Keratinocyte (primary cell): Measurements from ENCODE around the gene CPS1. TPM values are rescaled to one million over a fixed set of nuclear protein-coding genes. Genes with fewer than 3 reads are reported as not detected.

Source experiments
- DNase-seq: peaks from one replicate; pipeline ENCODE4 v3.0.0-alpha.2; 2011; ENCODE audit warnings: low read depth, missing footprints, low spot score
- FAIRE-seq: peaks from 2 replicates; lab custom pipeline; 2011; peaks lifted over from hg19 to GRCh38; lab: Jason Lieb, UNC
- H2AFZ ChIP-seq: 2 replicates; pipeline ENCODE4 v1.6.0; 2012; ENCODE audit warnings: low read length, control low read depth, inconsistent platforms; ENCODE audit not compliant: control insufficient read depth
- H3K27ac ChIP-seq: 2 replicates; pipeline ENCODE4 v1.5.1; 2011; ENCODE audit warnings: low read length; ENCODE audit not compliant: control insufficient read depth, insufficient read depth
- H3K27me3 ChIP-seq: 3 replicates; pipeline ENCODE4 v1.6.0; 2011; ENCODE audit warnings: low read length; ENCODE audit not compliant: control insufficient read depth, insufficient read depth; ENCODE audit errors: extremely low read depth
- H3K36me3 ChIP-seq, 2 experiments: 2 replicates in 1 of 2; 3 replicates in 1 of 2; pipeline ENCODE4 v1.5.1; 2011; ENCODE audit warnings: low read length in 2 of 2, mild to moderate bottlenecking in 1 of 2; ENCODE audit not compliant: control insufficient read depth in 2 of 2, insufficient read depth in 2 of 2; ENCODE audit errors: extremely low read depth in 1 of 2
- H3K4me1 ChIP-seq: 3 replicates; pipeline ENCODE4 v1.5.1; 2011; ENCODE audit warnings: low read length; ENCODE audit not compliant: control insufficient read depth, insufficient read depth; ENCODE audit errors: extremely low read depth
- H3K4me2 ChIP-seq: 3 replicates; pipeline ENCODE4 v1.6.0; 2011; ENCODE audit warnings: low read depth, low read length; ENCODE audit not compliant: control insufficient read depth, insufficient read depth; ENCODE audit errors: extremely low read depth
- H3K4me3 ChIP-seq, 3 experiments: fragments of 200-600 bp in 1 of 3; sonication (generic) in 1 of 3; 2 replicates in 2 of 3; 3 replicates in 1 of 3; pipeline ENCODE4 v1.5.1; 2011 to 2016; ENCODE audit warnings: low read length in 3 of 3, mild to moderate bottlenecking in 3 of 3, control low read depth in 2 of 3, inconsistent platforms in 1 of 3, low read depth in 1 of 3, mixed read lengths in 1 of 3, mixed run types in 1 of 3, moderate library complexity in 1 of 3; ENCODE audit not compliant: control insufficient read depth in 2 of 3, insufficient read depth in 2 of 3; ENCODE audit errors: extremely low read depth in 1 of 3
- H3K79me2 ChIP-seq: 2 replicates; pipeline ENCODE4 v1.6.0; 2012; ENCODE audit warnings: low read length; ENCODE audit not compliant: control insufficient read depth, insufficient read depth
- H3K9ac ChIP-seq: 3 replicates; pipeline ENCODE4 v1.6.0; 2011; ENCODE audit warnings: low read length; ENCODE audit not compliant: control insufficient read depth, insufficient read depth; ENCODE audit errors: extremely low read depth
- H3K9me1 ChIP-seq: 3 replicates; pipeline ENCODE4 v1.6.0; 2011; ENCODE audit warnings: low read length; ENCODE audit not compliant: control insufficient read depth, insufficient read depth; ENCODE audit errors: extremely low read depth
- H3K9me3 ChIP-seq: 2 replicates; pipeline ENCODE4 v1.5.1; 2012; ENCODE audit warnings: low read depth, low read length; ENCODE audit not compliant: control insufficient read depth
- H4K20me1 ChIP-seq: 3 replicates; pipeline ENCODE4 v1.6.0; 2011; ENCODE audit warnings: low read length; ENCODE audit not compliant: control insufficient read depth, insufficient read depth; ENCODE audit errors: extremely low read depth
- CTCF ChIP-seq, 3 experiments: IDR thresholded peaks in 1 of 3; conservative IDR thresholded peaks in 1 of 3; optimal IDR thresholded peaks in 1 of 3; 2 replicates in 2 of 3; 3 replicates in 1 of 3; pipeline versions ENCODE3 to v1.5.1; 2011; ENCODE audit warnings: low read length in 3 of 3, mild to moderate bottlenecking in 3 of 3, moderate library complexity in 2 of 3, control low read depth in 1 of 3, inconsistent platforms in 1 of 3; ENCODE audit not compliant: insufficient read depth in 2 of 3; ENCODE audit errors: extremely low read depth in 1 of 3
- EZH2 ChIP-seq: IDR thresholded peaks from one replicate; pipeline ENCODE4 v1.6.1; 2012; ENCODE audit warnings: inconsistent platforms, mild to moderate bottlenecking, low read length, moderate library complexity
- dilution Hi-C: fragments of 300-500 bp; cut with MboI; formaldehyde crosslinking; loops from one replicate; pipeline ENCODE4 v1.7.0; 2020; ENCODE audit warnings: low sequenced_read_pairs; ENCODE audit not compliant: extremely low pct_ligation_motif_present
- polyA plus RNA-seq, 5 experiments: library from polyadenylated mRNA; depleted of rRNA in 3 of 5; stranded (reverse) in 3 of 5; stranded (forward) in 1 of 5; unstranded in 1 of 5; fragments of >200 nt; gene quantifications; 1 replicate in 1 of 5; 2 replicates in 3 of 5; 3 replicates in 1 of 5; pipeline versions ENCODE4 v1.2.1 to v1.2.3, GENCODE V29; 2011 to 2012; ENCODE audit warnings: missing spikeins in 2 of 5, low read depth in 1 of 5, low replicate concordance in 1 of 5

CPS1 gene
- polyA plus RNA-seq, 1 donor (not counting 4 experiments of a cell fraction or from before 2014, with no cell fraction given) = 33.0 TPM

GRCh38 chr2:210681491-210681890 lies 125.1 kb downstream of the CPS1 start:
- no peaks in the 10 kb centered on the region for H3K9me3 ChIP-seq
- no peaks in the 10 kb centered on the region for H3K27me3 ChIP-seq
- no peak overlapping the region for H2AFZ ChIP-seq
- DNase-seq (no peak), FAIRE-seq (no peak)
- TF ChIP-seq EZH2 (no peak), CTCF (optimal IDR thresholded peaks at IDR 0.05 in 1 of 3, IDR thresholded peaks at IDR 0.05 in 1 of 3, conservative IDR thresholded peaks at IDR 0.05 in 1 of 3; ENCODE audit: extremely low read depth in 1 of 3, insufficient read depth in 2 of 3, low read length in 3 of 3) (no peak)
- H3K27ac ChIP-seq = no peak overlapping the region
- dilution Hi-C loops = no loop called here
- no peaks in the 10 kb centered on the region for H3K79me2 ChIP-seq
- H3K4me1 ChIP-seq = no peaks in the 10 kb centered on the region
- no peaks in the 10 kb centered on the region for H3K9me1 ChIP-seq
- no peaks in the 10 kb centered on the region for H4K20me1 ChIP-seq
- H3K4me2 ChIP-seq = no peak overlapping the region
- H3K4me3 ChIP-seq = no peak overlapping the region
- no peaks in the 10 kb centered on the region for H3K36me3 ChIP-seq
- H3K9ac ChIP-seq = no peak overlapping the region

DNA sequence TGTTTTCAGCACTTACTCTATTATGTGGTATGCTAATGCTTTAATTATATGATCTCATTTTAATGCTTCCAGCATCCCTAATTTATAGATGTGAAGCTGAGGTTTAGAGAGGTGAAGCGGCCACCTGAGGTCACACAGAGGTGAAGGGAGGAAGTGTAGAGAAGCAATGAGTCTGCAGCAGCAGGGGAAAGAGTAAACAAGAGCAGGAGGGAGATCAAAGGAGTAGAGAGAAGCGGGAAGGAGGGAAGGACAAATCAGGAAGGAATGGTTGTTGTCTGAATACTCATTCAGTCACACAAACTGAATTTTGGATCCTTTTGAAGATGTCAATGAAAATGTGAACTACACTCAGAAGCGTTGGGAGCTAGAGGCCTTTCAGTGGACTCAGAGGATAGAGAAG lies 130.0 kb downstream of the CPS1 start:
- Histone ChIP-seq H3K27ac (no peak overlapping the region), H2AFZ (no peak overlapping the region), H4K20me1 (no peaks in the 10 kb centered on the region), H3K4me3 (no peak overlapping the region), H3K9ac (no peak overlapping the region), H3K4me1 (no peaks in the 10 kb centered on the region), H3K79me2 (no peaks in the 10 kb centered on the region), H3K36me3 (no peaks in the 10 kb centered on the region), H3K4me2 (no peak overlapping the region), H3K27me3 (no peaks in the 10 kb centered on the region), H3K9me1 (no peaks in the 10 kb centered on the region), H3K9me3 (no peaks in the 10 kb centered on the region)
- DNase-seq = no peak
- FAIRE-seq = no peak
- TF ChIP-seq CTCF (optimal IDR thresholded peaks at IDR 0.05 in 1 of 3, IDR thresholded peaks at IDR 0.05 in 1 of 3, conservative IDR thresholded peaks at IDR 0.05 in 1 of 3; ENCODE audit: extremely low read depth in 1 of 3, insufficient read depth in 2 of 3, low read length in 3 of 3) = no peak
- no peak for TF ChIP-seq EZH2
- dilution Hi-C loops = no loop called here
